Coronary artery (tissue), 2 donors: ENCODE measurements around the gene DCP1A.
"Not testable (repeated sequence)": the region's sequence is repeated elsewhere in the genome, so short reads cannot be mapped to it uniquely, and the experiment has no call there.

ENCODE experiments used
- DNase-seq: peaks from one replicate; pipeline ENCODE4 v3.0.0-alpha.2; 2017; ENCODE audit warnings: low spot score
- H3K27ac ChIP-seq, 2 donors: fragments of 200-600 bp; sonication (generic); one replicate each; pipeline ENCODE4 v1.5.1; 2016 to 2019
- H3K4me3 ChIP-seq: fragments of 200-600 bp; sonication (generic); 2 replicates; pipeline ENCODE4 v1.5.1; 2016; ENCODE audit warnings: mild to moderate bottlenecking, moderate library complexity
- CTCF ChIP-seq: fragments of 200-600 bp; sonication (generic); IDR thresholded peaks from one replicate; pipeline ENCODE4 v1.5.1; 2019; ENCODE audit warnings: antibody characterized with exemption

Gene DCP1A

GRCh38 chr3:53286727-53287126 lies 60.6 kb downstream of the DCP1A start:
- Histone ChIP-seq H3K4me3 (no peak overlapping the region), H3K27ac (peak overlapping the region in 1 of 2 donors; percentile 45)
- no peak for TF ChIP-seq CTCF
- no peak for DNase-seq

GRCh38 chr3:53282581-53282980 lies 64.8 kb downstream of the DCP1A start:
- DNase-seq: no peak
- Histone ChIP-seq H3K27ac (no peak overlapping the region), H3K4me3 (no peak overlapping the region)
- no peak for TF ChIP-seq CTCF

- DNase-seq: no peak
- H3K4me3 ChIP-seq: no peak overlapping the region
- no peak for TF ChIP-seq CTCF
- no peak overlapping the region for H3K27ac ChIP-seq
Measured at GRCh38 chr3:53278667-53279066, 68.7 kb downstream of the DCP1A start.

GRCh38 chr3:53274938-53275605 lies 72.3 kb downstream of the DCP1A start:
- no peak for DNase-seq
- no peak for TF ChIP-seq CTCF
- H3K27ac ChIP-seq: no peak overlapping the region
- H3K4me3 ChIP-seq: no peak overlapping the region

GRCh38 chr3:53273146-53273670 lies 74.1 kb downstream of the DCP1A start:
- TF ChIP-seq CTCF: no peak
- DNase-seq: no peak
- Histone ChIP-seq H3K27ac (no peak overlapping the region), H3K4me3 (no peak overlapping the region)

GRCh38 chr3:53269888-53270880 lies 77.2 kb downstream of the DCP1A start:
- TF ChIP-seq CTCF: no peak
- Histone ChIP-seq H3K27ac (peak overlapping the region; percentile 86 to 91), H3K4me3 (peak overlapping the region; percentile 23)
- peak; percentile 97 for DNase-seq

- DNase-seq, H3K4me3 ChIP-seq: not testable (repeated sequence)
- H3K27ac ChIP-seq: peak overlapping the region; percentile 86 to 91
Measured at GRCh38 chr3:53269193-53269592, 78.2 kb downstream of the DCP1A start.
